OCI-LY1 (cell line): ENCODE results near the gene LGALS9B.
"Not testable (repeated sequence)": the region's sequence is repeated elsewhere in the genome, so short reads cannot be mapped to it uniquely, and the experiment has no call there.

Experiments
- CTCF ChIP-seq: fragments of 200-600 bp; sonication (generic), shearing (Covaris generic); IDR thresholded peaks from 2 replicates; pipeline ENCODE4 v1.5.1; 2017; ENCODE audit warnings: mild to moderate bottlenecking, antibody characterized with exemption, low read length, moderate library complexity, mixed read lengths
- EZH2 ChIP-seq: fragments of 200-600 bp; sonication (generic), shearing (Covaris generic); IDR thresholded peaks from 2 replicates; pipeline ENCODE4 v1.8.0; 2017; ENCODE audit warnings: borderline replicate concordance, mixed run types, mild to moderate bottlenecking, antibody characterized with exemption, low read length, moderate library complexity, mixed read lengths

GRCh38 chr17:20492971-20493370 is 25.6 kb upstream of the LGALS9B start:
- not testable (repeated sequence) for TF ChIP-seq CTCF, EZH2
